Adipose tissue (tissue), 3 donors: ENCODE results near the gene LY6G5B. TPM values are rescaled to one million over a fixed set of nuclear protein-coding genes. Genes with fewer than 3 reads are reported as not detected.

ENCODE experiments used
- H3K27ac ChIP-seq: one replicate; pipeline ENCODE4 v1.5.1; 2013; ENCODE audit warnings: low read depth, low read length
- WGBS, 3 donors: extraction: QIAGEN DNeasy Blood & Tissue Kit; methylation state at CpG; one replicate each; pipeline ENCODE4 v1.1.7; 2013; 5-methylcytosine and 5-hydroxymethylcytosine counted together
- polyA plus RNA-seq, 3 donors: library from polyadenylated mRNA; stranded (reverse); fragments of 200-250 nt; gene quantifications; one replicate each; pipeline ENCODE4 v1.2.3, GENCODE V29; 2013
- donor health status: healthy with polysubstance abuse.
- donor health status: Bipolar disorder and iron deficiency.
- donor health status: healthy.

LY6G5B gene
- polyA plus RNA-seq, 3 donors = 4.2 to 9.8 (median 4.8) TPM

DNA sequence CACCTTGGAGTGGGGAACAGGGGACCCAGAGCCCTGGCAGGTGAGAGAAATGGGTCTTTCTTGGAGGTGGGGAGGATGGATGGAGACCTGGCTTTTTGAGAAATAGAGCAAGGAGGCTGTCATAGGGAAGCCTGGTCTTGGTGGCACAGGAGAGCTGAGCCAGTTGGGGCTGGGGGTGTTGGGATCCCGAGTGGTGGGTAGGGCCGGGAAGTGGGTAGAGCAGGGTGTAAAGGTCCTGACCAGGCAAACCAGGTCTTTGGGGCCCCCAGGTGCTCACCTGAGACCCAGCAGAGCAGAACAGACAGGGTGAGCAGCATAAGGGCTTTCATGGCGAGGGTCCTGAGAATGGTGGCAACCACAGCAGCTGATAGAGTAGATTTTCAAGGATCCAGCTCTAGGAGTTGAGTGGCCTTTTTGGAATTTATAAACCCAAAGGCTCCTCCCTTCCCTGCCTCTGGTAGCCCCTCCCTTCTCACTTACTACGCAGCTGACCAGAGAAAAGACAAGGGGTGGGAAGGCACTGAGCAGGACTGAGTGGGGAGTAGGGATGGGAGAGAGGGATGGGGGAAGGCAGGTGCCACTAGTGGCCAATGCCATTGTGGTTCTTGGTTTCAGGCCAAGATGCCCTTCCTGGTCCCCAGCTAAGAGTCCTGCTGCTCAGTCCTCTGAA lies 51.7 kb downstream of the LY6G5B start, which contains the start of gene LY6G6C:
Gene LY6G6C, minus strand, starts transcription at position 396 of the 670 bp plus-strand sequence. Its CDS starts 67 bp downstream, at position 329.
- H3K27ac ChIP-seq = no peak within 1 kb of the TSS
- WGBS, 3 donors = 80 to 92% (median 88%) methylated on average over 4 of the region's 4 CpGs

DNA sequence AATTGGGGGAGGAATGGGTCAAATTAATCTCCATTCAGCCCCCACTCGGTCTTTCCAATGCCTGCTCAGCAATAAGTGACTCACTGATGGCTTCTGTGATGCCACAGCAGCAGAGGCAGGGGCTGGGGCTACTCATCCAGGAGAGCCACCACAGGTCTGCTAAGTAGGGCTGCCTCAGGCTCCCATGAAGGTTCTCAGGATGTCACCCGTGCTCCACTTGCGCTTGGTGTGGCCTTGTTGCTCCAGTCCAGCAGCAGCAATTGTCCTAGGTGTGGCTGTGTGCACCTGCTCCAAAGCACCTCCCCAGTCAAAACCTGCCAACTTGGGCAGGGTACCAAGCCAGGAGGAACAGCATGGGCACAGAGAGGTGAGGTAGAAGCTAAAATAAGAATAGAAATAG lies 52.4 kb downstream of the LY6G5B start:
- 85 to 95% (median 90%) methylated on average over 3 of the region's 3 CpGs for WGBS, 3 donors
- H3K27ac ChIP-seq = no peak overlapping the region

Other genes starting within 250 kb of the LY6G5B start
- gene MICB, start 171.8 kb upstream of the LY6G5B start, polyA plus RNA-seq = 1 to 10 TPM in 1 of 3 donors, under 1 TPM in 2; 0.53 to 3.3 (median 0.95) TPM
- gene MCCD1, start 141.0 kb upstream of the LY6G5B start, polyA plus RNA-seq = not detected
- 100 to 1,000 TPM; 315 to 359 (median 351) TPM for gene DDX39B, start 128.0 kb upstream of the LY6G5B start, polyA plus RNA-seq
- gene ATP6V1G2, start 123.4 kb upstream of the LY6G5B start, polyA plus RNA-seq = 1 to 10 TPM in 1 of 3 donors, under 1 TPM in 2; 0.48 to 1.8 (median 0.81) TPM
- gene NFKBIL1, start 122.4 kb upstream of the LY6G5B start, polyA plus RNA-seq = 10 to 100 TPM; 21.5 to 40.3 (median 25.0) TPM
- gene LTA, start 97.7 kb upstream of the LY6G5B start, polyA plus RNA-seq = under 1 TPM in 2 of 3 donors, not detected in 1; 0.08 to 0.21 TPM
- 1 to 10 TPM in 1 of 3 donors, under 1 TPM in 2; 0.16 to 1.1 (median 0.56) TPM for gene TNF, start 94.4 kb upstream of the LY6G5B start, polyA plus RNA-seq
- gene LTB, start 87.6 kb upstream of the LY6G5B start, polyA plus RNA-seq = 1 to 10 TPM; 1.9 to 6.7 (median 5.3) TPM
- gene LST1, start 83.7 kb upstream of the LY6G5B start, polyA plus RNA-seq = 10 to 100 TPM in 2 of 3 donors, 1 to 10 TPM in 1; 3.1 to 41.1 (median 32.1) TPM
- under 1 TPM in 2 of 3 donors, not detected in 1; 0.14 to 0.39 TPM for gene NCR3, start 77.0 kb upstream of the LY6G5B start, polyA plus RNA-seq
- 100 to 1,000 TPM in 1 of 3 donors, 10 to 100 TPM in 1, 1 to 10 TPM in 1; 7.9 to 180 (median 63.1) TPM for gene AIF1, start 54.7 kb upstream of the LY6G5B start, polyA plus RNA-seq
- 100 to 1,000 TPM in 2 of 3 donors, 10 to 100 TPM in 1; 47.8 to 112 (median 110) TPM for gene PRRC2A, start 49.3 kb upstream of the LY6G5B start, polyA plus RNA-seq
- gene BAG6, start 17.3 kb upstream of the LY6G5B start, polyA plus RNA-seq = 100 to 1,000 TPM; 109 to 202 (median 189) TPM
- gene APOM, start 14.1 kb upstream of the LY6G5B start, polyA plus RNA-seq = 1 to 10 TPM; 2.0 to 6.5 (median 3.6) TPM
- 10 to 100 TPM in 2 of 3 donors, 1 to 10 TPM in 1; 8.8 to 17.0 (median 14.1) TPM for gene C6orf47, start 9.2 kb upstream of the LY6G5B start, polyA plus RNA-seq
- 10 to 100 TPM in 2 of 3 donors, 1 to 10 TPM in 1; 9.7 to 16.6 (median 14.0) TPM for gene GPANK1, start 5.0 kb upstream of the LY6G5B start, polyA plus RNA-seq
- gene CSNK2B, start 3.9 kb upstream of the LY6G5B start, polyA plus RNA-seq = 100 to 1,000 TPM; 103 to 186 (median 172) TPM
- gene LY6G5C, start 11.1 kb downstream of the LY6G5B start, polyA plus RNA-seq = 1 to 10 TPM; 1.2 to 3.5 (median 2.4) TPM
- gene ABHD16A, start 33.3 kb downstream of the LY6G5B start, polyA plus RNA-seq = 10 to 100 TPM; 28.5 to 39.8 (median 30.5) TPM
- gene LY6G6F, start 36.9 kb downstream of the LY6G5B start, polyA plus RNA-seq = under 1 TPM in 1 of 3 donors, not detected in 2; 0.45 TPM
- gene LY6G6D, start 45.4 kb downstream of the LY6G5B start, polyA plus RNA-seq = not detected
- gene LY6G6C, start 51.8 kb downstream of the LY6G5B start, polyA plus RNA-seq = under 1 TPM in 1 of 3 donors, not detected in 2; 0.16 TPM
- gene MPIG6B, start 53.4 kb downstream of the LY6G5B start, polyA plus RNA-seq = under 1 TPM in 2 of 3 donors, not detected in 1; 0.06 to 0.22 TPM
- gene DDAH2, start 59.3 kb downstream of the LY6G5B start, polyA plus RNA-seq = 100 to 1,000 TPM in 2 of 3 donors, 10 to 100 TPM in 1; 21.9 to 213 (median 122) TPM
- gene CLIC1, start 66.6 kb downstream of the LY6G5B start, polyA plus RNA-seq = 100 to 1,000 TPM; 140 to 335 (median 301) TPM
- gene MSH5, start 70.0 kb downstream of the LY6G5B start, polyA plus RNA-seq = 1 to 10 TPM; 2.4 to 4.4 (median 3.9) TPM
- 1 to 10 TPM in 1 of 3 donors, under 1 TPM in 1, not detected in 1; 0.51 to 1.4 TPM for gene SAPCD1, start 92.7 kb downstream of the LY6G5B start, polyA plus RNA-seq
- 1 to 10 TPM in 1 of 3 donors, under 1 TPM in 1, not detected in 1; 0.61 to 2.1 TPM for gene VWA7, start 107.4 kb downstream of the LY6G5B start, polyA plus RNA-seq
- gene VARS1, start 125.8 kb downstream of the LY6G5B start, polyA plus RNA-seq = 10 to 100 TPM; 24.2 to 38.6 (median 29.1) TPM
- gene LSM2, start 137.0 kb downstream of the LY6G5B start, polyA plus RNA-seq = 10 to 100 TPM; 29.7 to 55.0 (median 38.1) TPM
- gene HSPA1L, start 145.3 kb downstream of the LY6G5B start, polyA plus RNA-seq = 1 to 10 TPM in 1 of 3 donors, under 1 TPM in 2; 0.59 to 1.0 (median 0.80) TPM
- 100 to 1,000 TPM in 1 of 3 donors, 10 to 100 TPM in 2; 32.5 to 514 (median 76.3) TPM for gene HSPA1A, start 145.6 kb downstream of the LY6G5B start, polyA plus RNA-seq
- gene HSPA1B, start 157.8 kb downstream of the LY6G5B start, polyA plus RNA-seq = 100 to 1,000 TPM in 1 of 3 donors, 10 to 100 TPM in 2; 40.9 to 501 (median 47.1) TPM
- gene NEU1, start 192.8 kb downstream of the LY6G5B start, polyA plus RNA-seq = 10 to 100 TPM; 26.2 to 33.8 (median 31.5) TPM
- gene SLC44A4, start 209.0 kb downstream of the LY6G5B start, polyA plus RNA-seq = 1 to 10 TPM; 1.3 to 8.1 (median 6.2) TPM
- gene EHMT2, start 227.7 kb downstream of the LY6G5B start, polyA plus RNA-seq = 10 to 100 TPM; 20.1 to 35.8 (median 23.0) TPM
- 1 to 10 TPM; 1.7 to 5.2 (median 2.2) TPM for gene ZBTB12, start 232.1 kb downstream of the LY6G5B start, polyA plus RNA-seq